ENCODE data around the gene ARAP3. TPM values are rescaled to one million over a fixed set of nuclear protein-coding genes. Genes with fewer than 3 reads are reported as not detected.

ARAP3 gene
- polyA plus RNA-seq, 3 donors, result 1.2 to 18.2 (median 2.2) TPM

GRCh38 chr5:141615991-141616720 lies 65.9 kb downstream of the ARAP3 start:
- peak overlapping the region; percentile 38 for H3K9ac ChIP-seq (ENCODE audit: insufficient read depth, low read length, poor library complexity, severe bottlenecking)
- peak overlapping the region in 1 of 2 donors; percentile 88 for H3K27ac ChIP-seq (ENCODE audit: low read depth in 1 of 2, low read length in 2 of 2)
- intact Hi-C loops (cut with micrococcal nuclease), result loop anchor here in 1 of 2 donors (5.0 kb wide), 1 partner anchor 34 kb away; no protein-coding TSS in a partner anchor
- H3K4me3 ChIP-seq (replicated peaks in 1 of 3; ENCODE audit: low read depth in 2 of 3, low read length in 3 of 3), result peak overlapping the region; percentile 62 to 97 (median 96)
- Mint-ChIP-seq H3K36me3 (peaks cover 22 to 39% of the 10 kb centered on the region in 2 donors), H3K4me1 (peaks cover 57% of the 10 kb centered on the region), H3K9me3 (peaks cover 0 to 3% (median 0%) of the 10 kb centered on the region in 7 donors), H3K27ac (peak overlapping the region; percentile 72 to 97 (median 96)), H3K4me3 (peak overlapping the region; percentile 99), H3K27me3 (ENCODE audit: low read depth in 3 of 3) (peaks cover 0 to 2% (median 0%) of the 10 kb centered on the region in 3 donors)
- H2AFZ ChIP-seq (ENCODE audit: insufficient read depth, low read depth, low read length, poor library complexity, severe bottlenecking), result no peak overlapping the region
- WGBS (ENCODE audit: insufficient coverage), result 79% methylated on average over 5 of the region's 9 CpGs
- no peaks in the 10 kb centered on the region for H3K27me3 ChIP-seq (ENCODE audit: control insufficient read depth in 2 of 2, insufficient read depth in 2 of 2, low read length in 2 of 2)
- peaks cover 49% of the 10 kb centered on the region for H4K20me1 ChIP-seq (ENCODE audit: insufficient read depth, low read length)
- peaks cover 17 to 25% of the 10 kb centered on the region in 2 donors for H3K36me3 ChIP-seq (replicated peaks in 1 of 2; ENCODE audit: control insufficient read depth in 1 of 2, insufficient read depth in 2 of 2, low read length in 2 of 2)
- DNase-seq, result no peak
- H3K9me3 ChIP-seq (replicated peaks in 1 of 2; ENCODE audit: control insufficient read depth in 1 of 2, insufficient read depth in 1 of 2, low read length in 2 of 2), result no peaks in the 10 kb centered on the region
- peak overlapping the region; percentile 97 for H3K4me2 ChIP-seq (replicated peaks; ENCODE audit: extremely low read depth, low read length, poor library complexity, severe bottlenecking)
- H3K79me2 ChIP-seq (ENCODE audit: insufficient read depth, low read length), result peaks cover 86% of the 10 kb centered on the region
- no peak for TF ChIP-seq CTCF (IDR thresholded peaks at IDR 0.05)
- H3K4me1 ChIP-seq (ENCODE audit: control insufficient read depth in 1 of 2, insufficient read depth in 2 of 2, low read length in 2 of 2), result peaks cover 61 to 69% of the 10 kb centered on the region in 2 donors

- Histone ChIP-seq H3K9me3 (replicated peaks in 1 of 2; ENCODE audit: control insufficient read depth in 1 of 2, insufficient read depth in 1 of 2, low read length in 2 of 2) (no peaks in the 10 kb centered on the region), H2AFZ (ENCODE audit: insufficient read depth, low read depth, low read length, poor library complexity, severe bottlenecking) (no peak overlapping the region), H3K27ac (ENCODE audit: low read depth in 1 of 2, low read length in 2 of 2) (peak overlapping the region in 1 of 2 donors; percentile 66), H4K20me1 (ENCODE audit: insufficient read depth, low read length) (peaks cover 58% of the 10 kb centered on the region), H3K27me3 (ENCODE audit: control insufficient read depth in 2 of 2, insufficient read depth in 2 of 2, low read length in 2 of 2) (no peaks in the 10 kb centered on the region), H3K36me3 (replicated peaks in 1 of 2; ENCODE audit: control insufficient read depth in 1 of 2, insufficient read depth in 2 of 2, low read length in 2 of 2) (peaks cover 4 to 14% of the 10 kb centered on the region in 2 donors), H3K79me2 (ENCODE audit: insufficient read depth, low read length) (peaks cover 100% of the 10 kb centered on the region), H3K4me1 (ENCODE audit: control insufficient read depth in 1 of 2, insufficient read depth in 2 of 2, low read length in 2 of 2) (peaks cover 85 to 92% of the 10 kb centered on the region in 2 donors), H3K4me2 (replicated peaks; ENCODE audit: extremely low read depth, low read length, poor library complexity, severe bottlenecking) (peak overlapping the region; percentile 44), H3K4me3 (replicated peaks in 1 of 3; ENCODE audit: low read depth in 2 of 3, low read length in 3 of 3) (peak overlapping the region in 1 of 3 experiments; percentile 2), H3K9ac (ENCODE audit: insufficient read depth, low read length, poor library complexity, severe bottlenecking) (no peak overlapping the region)
- DNase-seq, result no peak
- Mint-ChIP-seq H3K4me3 (peak overlapping the region in 1 of 2 donors; percentile 54), H3K9me3 (peaks cover 0 to 3% (median 0%) of the 10 kb centered on the region in 7 donors), H3K27ac (peak overlapping the region; percentile 23 to 94 (median 80)), H3K27me3 (ENCODE audit: low read depth in 3 of 3) (peaks cover 0 to 2% (median 0%) of the 10 kb centered on the region in 3 donors), H3K36me3 (peaks cover 16 to 40% of the 10 kb centered on the region in 2 donors), H3K4me1 (peaks cover 79% of the 10 kb centered on the region)
- TF ChIP-seq CTCF (IDR thresholded peaks at IDR 0.05), result no peak
- intact Hi-C loops (cut with micrococcal nuclease), result no loop called here
Measured at GRCh38 chr5:141613344-141613743, 68.7 kb downstream of the ARAP3 start.
